Ishikawa (cell line): ENCODE results near the gene RAB4B.

Experiments
- CREB1 ChIP-seq: IDR thresholded peaks from 2 replicates; pipeline ENCODE4 v1.6.1; 2012; ENCODE audit warnings: low read depth
- EP300 ChIP-seq: IDR thresholded peaks from 2 replicates; pipeline ENCODE4 v1.6.1; 2012; ENCODE audit warnings: borderline replicate concordance
- MAX ChIP-seq: IDR thresholded peaks from 2 replicates; pipeline ENCODE4 v1.6.1; 2012
- REST ChIP-seq: IDR thresholded peaks from 2 replicates; pipeline ENCODE4 v1.6.1; 2012; ENCODE audit warnings: low read depth, mild to moderate bottlenecking
- TAF1 ChIP-seq: IDR thresholded peaks from 2 replicates; pipeline ENCODE4 v1.6.1; 2012; ENCODE audit warnings: low read depth, mild to moderate bottlenecking
- USF1 ChIP-seq: IDR thresholded peaks from 2 replicates; pipeline ENCODE4 v1.6.1; 2012

GRCh38 chr19:40813182-40813581 lies 35.1 kb downstream of the RAB4B start:
- TF ChIP-seq EP300 (no peak), USF1 (no peak), CREB1 (no peak), REST (no peak), TAF1 (no peak), MAX (no peak)
